ENCODE results near the gene CFAP161.

CFAP161 gene, protein sequence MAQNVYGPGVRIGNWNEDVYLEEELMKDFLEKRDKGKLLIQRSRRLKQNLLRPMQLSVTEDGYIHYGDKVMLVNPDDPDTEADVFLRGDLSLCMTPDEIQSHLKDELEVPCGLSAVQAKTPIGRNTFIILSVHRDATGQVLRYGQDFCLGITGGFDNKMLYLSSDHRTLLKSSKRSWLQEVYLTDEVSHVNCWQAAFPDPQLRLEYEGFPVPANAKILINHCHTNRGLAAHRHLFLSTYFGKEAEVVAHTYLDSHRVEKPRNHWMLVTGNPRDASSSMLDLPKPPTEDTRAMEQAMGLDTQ

DNA sequence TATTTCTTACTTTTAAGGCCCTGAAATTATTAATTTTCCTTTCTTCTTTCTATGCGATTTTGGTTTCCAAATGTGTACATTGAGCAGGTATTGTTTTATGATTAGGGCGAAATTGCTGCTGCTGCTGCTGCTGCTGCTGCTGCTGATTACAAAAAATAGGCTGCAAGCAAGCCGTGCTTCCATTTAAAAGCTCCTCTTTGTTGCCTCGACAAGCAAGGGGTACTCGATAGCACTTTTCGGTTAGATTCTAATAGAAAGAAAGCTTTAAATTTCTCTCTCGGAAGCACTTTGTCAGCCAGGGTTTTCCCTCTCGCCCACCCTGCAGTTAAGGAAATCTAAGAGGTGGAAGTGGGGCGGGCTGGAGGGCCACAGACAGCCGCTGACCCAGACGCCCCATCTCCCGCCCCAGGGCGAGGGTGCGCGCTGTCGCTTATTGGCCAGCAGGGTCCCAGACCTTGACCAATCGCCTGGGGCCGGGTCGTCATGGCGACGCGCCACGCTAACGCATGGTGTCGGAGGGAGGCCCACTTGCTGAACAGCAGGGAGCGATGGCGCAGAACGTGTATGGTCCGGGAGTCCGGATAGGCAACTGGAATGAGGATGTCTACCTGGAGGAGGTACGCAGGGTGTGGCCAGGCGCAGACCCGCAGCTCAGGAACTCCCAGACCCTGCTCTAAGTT is at the start of gene CFAP161:
Gene CFAP161 (plus strand): TSS at position 489 of the 680 bp plus-strand sequence. CDS start 60 bp downstream, at position 549.
- DNase-seq (ENCODE audit: low spot score), result no peak

DNA sequence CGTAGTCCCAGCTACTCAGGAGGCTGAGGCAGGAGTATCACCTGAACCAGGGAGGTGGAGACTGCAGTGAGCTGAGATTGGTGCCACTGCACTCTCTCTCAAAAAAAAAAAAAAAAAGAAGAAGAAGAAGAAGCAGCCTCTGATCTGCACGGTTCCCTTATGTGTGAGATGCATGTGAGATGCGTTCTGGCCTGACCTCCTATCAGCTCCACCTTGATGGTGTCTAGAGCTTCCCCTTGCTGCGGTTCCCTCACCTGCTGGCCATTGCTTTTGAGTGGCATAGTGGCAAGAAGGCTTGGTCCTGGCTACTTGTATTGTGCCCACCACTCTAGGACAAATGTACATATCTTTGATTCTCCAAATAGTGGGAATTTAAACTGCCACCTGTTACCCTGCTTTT is 49.4 kb upstream of the CFAP161 start:
- no peak for DNase-seq (ENCODE audit: low spot score)

DNA sequence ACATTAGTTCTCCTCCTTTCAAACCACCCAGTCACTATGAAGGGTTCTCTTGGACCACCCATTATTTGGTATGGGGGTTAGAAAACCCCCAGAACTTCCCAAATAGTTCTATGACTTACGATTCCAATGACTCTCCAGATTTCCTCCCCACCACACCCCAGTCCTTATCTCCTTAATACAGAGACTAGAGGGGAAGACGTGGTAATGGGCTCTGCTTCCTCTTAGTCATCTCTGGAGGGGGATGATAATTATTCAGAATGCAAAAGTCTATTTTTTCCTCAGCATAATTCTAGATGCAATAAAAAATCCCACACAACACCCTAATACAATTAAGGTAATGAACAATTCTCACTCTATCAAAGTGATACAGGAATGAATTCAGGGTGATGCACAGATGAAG is 48.9 kb upstream of the CFAP161 start:
- DNase-seq (ENCODE audit: low spot score), result no peak

DNA sequence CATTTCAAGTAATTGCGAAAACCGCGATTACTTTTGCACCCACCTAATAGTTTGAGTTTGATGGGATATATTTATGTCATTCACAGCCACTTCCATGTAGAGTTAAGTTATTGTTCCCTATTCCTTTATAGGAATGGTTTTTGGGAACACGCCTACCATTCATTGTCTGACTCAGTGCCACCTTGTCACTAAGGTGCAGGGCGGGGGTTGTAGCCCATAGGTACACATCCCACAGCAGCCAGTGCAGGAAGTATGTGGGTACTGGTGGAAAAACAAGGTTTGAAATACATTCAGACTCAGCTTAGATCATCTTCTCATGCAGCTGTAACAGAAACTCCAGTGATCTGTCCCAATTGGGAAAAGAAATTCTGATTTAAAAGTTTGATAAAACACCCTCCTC is 48.2 kb upstream of the CFAP161 start:
- DNase-seq (ENCODE audit: low spot score), result no peak

DNA sequence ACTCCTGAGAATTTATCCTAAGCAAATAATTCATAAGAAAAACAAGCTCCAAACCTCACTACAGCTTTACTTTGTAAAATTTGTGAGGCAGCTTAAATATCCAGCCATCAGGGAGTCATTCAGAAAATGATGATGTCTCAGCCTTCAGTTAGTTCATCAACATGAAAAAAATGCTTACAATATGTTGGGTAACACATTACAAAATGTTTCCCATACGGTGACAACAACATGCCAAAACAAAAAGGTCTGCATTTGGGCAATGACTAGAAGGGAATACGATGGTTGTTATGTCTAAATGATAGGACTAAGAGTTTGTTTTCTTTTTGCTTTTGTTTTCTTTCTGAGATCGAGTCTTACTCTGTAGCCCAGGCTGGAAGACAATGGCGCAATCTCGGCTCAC is 47.0 kb upstream of the CFAP161 start:
- no peak for DNase-seq (ENCODE audit: low spot score)

DNA sequence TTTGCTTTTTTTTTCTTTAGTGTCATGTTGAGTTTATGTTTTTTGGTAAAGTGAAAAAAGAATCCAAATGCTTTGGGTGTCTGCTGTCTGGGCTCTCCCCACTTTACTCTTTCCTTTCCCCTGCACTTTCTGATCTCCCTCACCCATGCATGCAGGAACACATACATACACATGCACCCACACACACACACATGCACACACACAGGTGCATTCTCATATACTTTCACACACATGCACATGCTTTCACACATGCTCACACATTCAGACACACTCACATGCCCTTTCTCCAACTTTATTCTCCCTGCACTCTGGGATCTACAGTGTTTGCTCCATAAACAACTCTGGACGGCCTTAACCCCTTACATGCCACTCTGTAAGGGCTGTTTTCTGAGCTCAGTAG is 46.4 kb upstream of the CFAP161 start:
- no peak for DNase-seq (ENCODE audit: low spot score)

DNA sequence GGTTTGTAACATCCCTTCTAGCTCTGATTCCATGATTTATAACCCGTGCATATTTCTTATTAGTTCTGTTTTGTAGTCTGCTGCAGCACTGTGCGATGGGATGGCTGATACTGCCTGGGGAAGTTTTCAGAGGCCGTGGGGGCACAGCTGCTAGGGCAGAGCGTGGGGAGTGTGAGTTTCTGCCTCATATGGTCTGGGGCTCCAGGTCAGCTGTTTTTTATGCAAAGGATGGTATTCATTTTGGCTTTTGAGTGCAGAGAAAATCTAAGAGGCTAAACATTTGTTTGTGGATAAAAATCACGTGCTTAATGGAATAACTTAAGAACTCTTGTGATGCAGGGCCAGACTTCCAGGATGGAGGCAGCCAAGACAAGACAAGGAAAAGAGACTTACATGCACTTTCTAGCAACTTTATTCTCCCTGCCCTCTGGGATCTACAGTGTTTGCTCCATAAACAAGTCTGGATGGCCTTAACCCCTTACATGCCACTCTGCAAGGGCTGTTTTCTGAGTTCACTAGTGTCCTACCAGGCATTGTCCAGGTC is 45.5 kb upstream of the CFAP161 start:
- DNase-seq (ENCODE audit: low spot score), result no peak

DNA sequence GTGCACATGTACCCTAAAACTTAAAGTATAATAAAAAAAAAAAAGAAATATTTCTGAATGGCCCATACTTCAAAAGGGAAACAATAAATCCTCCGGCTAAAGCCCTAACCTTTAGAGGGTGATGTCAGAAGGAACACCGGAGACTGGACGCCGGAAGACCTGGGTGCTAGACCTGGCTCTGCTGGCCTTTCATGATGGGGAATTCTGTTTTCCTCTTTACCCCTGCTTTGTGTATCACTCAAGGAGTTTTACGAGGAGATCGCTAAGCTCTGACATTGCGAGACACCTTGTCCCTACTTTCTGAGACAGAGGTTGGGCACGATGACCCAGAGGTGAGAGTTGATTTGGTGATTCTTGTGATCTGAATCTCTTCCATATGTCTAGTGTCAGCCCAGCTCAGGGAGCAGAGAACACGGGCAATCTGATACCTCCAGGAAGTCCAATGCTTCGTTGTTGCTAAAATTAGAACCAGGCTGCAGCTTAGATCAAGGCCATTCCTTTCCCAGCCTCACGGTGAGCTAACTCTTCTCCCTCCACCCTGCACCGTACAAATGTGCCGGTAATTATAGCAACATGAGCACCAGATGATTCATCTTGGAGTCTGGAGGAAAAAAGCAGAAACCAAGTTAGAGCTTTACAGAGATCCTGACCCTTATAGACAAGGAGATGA is 42.0 kb upstream of the CFAP161 start:
- peak; percentile 39 for DNase-seq (ENCODE audit: low spot score)

DNA sequence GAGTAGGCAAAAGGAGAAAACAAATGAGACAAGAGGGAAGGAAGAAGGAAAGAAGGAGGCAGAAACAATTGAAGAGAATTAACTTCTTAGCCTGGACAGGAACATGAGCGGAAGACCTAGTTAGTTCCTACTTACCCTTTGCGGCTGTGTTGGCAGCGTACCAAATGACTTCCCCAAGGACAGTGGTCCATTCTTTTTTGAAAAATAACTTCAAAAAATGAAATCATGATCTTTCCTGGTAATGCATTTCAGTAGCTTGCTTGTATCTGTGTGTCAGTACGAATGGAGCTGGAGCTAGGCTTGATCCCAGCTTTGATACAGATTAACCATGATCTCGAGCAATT is 41.5 kb upstream of the CFAP161 start:
- no peak for DNase-seq (ENCODE audit: low spot score)

DNA sequence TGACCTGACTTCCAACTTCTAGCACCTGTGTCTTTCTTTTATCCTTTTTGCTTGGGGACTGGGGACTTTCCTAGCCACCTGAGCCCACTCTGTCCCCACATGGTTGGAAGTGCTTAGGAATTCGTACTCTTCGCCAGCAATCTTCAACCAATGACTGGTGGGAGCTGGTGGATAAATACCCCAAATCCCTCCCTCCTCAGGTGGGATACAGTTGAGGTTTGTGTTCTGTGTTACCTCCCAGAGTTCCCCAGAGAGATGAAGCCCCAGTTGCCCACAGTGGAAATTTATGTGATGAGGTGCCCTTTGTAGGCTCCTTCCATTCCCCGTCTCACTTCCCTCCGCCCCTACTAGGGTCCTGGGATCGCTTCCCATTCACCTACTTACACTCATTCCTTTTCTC is 40.1 kb upstream of the CFAP161 start:
- no peak for DNase-seq (ENCODE audit: low spot score)

DNA sequence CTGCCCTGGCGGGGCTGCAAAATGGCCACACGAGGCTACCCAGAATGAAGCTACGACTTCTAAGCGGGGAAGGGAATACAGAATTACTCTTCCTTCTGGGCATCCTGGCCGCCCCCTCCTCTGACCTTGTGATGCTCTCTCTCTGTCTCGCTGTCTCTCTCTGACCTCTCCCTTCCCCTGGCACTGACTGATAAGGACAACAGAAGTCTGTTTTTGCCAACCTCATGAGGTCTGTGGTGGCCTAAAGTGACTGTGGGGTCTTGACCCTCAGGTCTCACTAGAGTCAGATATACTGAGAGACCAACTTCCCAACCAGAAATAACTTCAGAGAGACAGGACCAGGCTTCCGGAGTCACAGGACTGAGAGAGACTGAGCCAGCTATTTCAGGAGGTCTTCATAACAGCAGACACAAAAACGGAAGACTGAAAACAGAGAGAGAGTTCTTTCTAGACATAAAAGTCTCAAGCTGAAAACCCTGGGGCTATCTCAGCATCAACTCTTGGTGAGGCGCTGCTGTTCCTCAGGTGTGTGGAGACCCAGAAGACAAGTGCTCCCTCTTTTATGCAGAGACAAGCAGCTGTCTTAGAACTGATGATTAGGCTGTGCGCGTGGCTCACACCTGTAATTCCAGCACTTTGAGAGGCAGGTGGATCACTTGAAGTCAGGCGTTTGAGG is 38.2 kb upstream of the CFAP161 start:
- DNase-seq (ENCODE audit: low spot score), result no peak

DNA sequence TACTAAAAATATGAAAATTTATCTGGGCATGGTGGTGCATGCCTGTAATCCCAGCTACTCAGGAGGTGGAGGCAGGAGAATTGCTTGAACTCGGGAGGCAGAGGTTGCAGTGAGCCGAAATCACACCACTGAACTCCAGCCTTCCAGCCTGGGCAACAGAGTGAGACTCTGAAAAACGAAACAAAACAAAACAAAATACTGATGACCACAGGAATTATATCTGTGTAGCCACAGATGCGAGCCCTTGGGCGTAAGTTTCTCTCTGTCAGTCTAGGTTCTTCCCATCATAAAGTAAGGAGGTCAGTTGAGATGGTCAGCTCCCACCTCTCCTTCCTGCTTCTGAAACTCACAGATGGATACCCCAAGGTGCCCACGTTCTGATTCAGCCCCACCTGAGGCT is 37.7 kb upstream of the CFAP161 start:
- no peak for DNase-seq (ENCODE audit: low spot score)

DNA sequence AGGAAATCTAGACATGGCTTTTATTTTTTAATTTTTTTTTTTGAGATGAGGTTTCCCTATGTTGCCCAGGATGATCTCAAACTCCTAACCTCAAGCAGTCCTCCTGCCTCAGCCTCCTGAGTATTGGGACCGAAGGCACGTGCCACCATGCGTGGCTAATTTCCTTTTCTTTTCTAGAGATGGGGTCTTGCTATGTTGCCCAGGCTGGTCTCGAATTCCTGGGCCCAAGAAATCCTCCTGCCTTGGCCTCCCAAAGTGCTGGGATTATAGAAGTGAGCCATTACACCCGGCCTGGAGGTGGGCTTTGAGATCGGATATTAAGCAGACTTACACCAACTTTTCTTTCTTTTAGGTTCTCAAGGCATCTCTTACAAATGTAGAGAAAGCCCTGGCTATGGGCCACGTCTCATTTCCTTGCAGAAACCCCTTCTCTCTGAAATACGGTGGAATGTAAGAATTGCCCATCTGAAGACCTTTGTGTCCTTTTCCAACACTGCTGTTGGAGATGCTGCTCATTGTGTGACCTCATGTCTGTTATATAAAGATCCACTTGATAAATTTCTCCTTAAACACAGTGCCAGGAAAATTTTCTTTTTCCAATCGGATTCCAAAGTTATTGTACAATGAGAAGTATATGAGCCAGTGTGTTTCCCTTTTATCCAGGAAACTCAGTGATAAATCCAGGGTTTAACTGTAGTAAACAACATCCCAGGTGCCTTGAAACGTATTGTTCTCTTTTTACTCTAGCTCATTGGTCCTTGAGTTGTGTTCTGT is 36.8 kb upstream of the CFAP161 start:
- no peak for DNase-seq (ENCODE audit: low spot score)

DNA sequence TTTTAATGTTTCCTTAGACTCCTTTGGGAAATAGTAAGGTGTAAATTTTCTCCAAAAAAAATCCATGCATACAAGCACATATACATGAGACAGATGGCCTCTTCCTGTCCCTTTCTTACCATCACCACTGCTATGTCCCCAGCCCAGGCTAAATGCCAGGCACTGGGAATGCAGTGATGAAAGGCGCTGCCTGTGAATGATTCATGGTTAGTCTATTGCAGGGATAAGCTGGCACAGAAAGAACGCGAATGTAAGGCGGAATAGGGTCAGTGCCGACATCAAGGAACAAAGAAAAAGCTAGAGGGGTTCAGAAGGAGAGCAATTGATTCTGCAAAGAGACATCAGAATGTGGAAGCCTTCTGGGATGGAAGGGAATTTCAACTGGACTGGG is 36.2 kb upstream of the CFAP161 start:
- no peak for DNase-seq (ENCODE audit: low spot score)

DNA sequence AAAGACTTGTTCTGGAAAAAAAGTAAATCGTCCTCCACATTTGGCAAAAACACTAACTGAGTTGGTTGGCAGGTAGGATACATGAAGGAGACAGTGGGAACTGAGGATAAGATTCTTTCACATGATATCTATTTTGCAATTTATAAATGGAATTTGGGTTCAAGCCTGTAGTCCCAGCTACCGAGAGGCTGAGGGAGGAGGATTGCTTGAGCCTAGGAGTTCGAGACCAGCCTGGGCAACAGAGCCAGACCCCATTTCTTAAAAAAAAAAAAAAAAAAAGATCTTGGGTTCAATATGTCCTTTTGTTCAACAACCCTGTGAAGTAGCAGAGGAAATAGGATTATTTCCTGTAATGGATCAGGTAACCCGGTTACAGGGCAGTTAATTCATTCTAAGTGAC is 35.7 kb upstream of the CFAP161 start:
- no peak for DNase-seq (ENCODE audit: low spot score)

DNA sequence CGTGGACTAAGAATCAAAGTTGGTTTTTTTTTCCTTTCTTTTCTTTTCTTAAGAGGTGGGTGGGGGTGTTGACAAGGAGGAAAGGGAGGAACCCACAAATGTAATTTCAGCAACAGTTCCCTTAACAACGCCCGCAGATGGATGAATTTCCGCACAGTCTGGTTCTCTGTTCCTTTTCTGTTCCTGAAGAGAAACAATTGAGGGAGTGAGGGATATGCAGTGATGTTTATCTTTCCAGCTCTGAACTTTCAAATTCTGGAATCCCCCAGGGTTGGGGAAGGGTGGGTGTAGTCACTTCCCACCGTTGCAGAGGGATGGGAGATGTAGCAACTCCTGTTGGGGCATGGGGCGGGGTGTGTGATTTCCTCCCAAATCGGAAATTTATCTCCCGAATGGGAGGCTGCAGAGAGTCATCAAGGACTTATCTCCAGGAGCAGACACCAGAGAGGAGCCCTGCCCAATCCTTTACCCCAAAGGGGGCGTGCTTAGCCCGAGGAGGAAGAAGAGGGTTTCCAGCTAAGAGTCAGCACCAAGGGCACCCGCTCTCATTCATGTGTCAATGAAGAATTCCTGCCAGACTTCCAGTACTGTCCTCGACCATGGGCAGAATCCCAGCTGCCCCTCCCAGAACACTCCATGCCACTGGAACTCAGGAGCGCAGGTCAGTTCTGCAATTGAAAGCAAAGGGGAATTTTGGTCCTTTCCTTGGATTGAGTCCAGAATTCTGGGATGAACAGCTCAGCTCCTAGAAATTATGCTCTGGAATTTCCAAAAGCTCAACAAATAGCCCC is 35.0 kb upstream of the CFAP161 start:
- DNase-seq (ENCODE audit: low spot score), result no peak

DNA sequence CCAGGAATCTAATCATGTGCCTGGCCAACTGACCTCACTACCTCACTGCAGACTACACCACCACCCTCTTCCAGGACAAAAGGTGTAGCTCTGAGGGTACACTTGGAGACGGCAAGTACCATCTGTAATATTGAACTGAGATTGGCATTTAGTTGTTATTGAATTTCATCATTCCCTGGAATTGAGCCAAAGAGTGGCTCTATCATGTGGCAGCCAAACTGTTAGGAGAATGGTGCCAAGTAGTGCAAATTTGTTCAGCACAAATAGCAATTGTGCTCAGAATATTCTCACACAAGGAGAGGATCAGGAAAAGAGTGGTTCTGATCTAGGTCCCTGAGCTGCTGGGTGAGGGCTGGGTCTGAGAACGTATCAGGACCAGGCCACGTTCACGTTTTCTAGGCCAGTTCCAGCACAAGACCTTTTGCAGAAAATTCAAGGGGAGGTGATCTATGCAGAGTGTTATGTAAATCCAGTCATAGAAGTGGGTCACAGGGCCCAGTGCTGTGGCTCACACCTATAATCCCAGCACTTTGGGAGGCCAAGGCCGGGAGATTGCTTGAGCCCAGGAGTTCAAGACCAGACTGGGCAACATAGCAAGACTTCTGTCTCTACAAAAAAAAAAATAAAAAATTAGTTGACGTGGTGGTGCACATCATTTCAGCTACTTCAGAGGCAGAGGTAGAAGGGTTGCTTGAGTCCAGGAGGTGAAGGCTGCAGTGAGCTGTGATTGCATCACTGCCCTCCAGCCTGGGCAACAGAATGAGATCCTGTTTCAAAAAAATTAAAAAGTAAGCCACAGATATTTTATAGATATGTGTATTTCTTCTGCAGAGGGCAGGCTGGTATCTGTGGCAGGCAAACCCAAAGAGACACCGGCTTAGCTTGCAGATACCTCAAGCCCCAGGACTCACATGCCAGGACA is 31.9 kb upstream of the CFAP161 start:
- no peak for DNase-seq (ENCODE audit: low spot score)

DNA sequence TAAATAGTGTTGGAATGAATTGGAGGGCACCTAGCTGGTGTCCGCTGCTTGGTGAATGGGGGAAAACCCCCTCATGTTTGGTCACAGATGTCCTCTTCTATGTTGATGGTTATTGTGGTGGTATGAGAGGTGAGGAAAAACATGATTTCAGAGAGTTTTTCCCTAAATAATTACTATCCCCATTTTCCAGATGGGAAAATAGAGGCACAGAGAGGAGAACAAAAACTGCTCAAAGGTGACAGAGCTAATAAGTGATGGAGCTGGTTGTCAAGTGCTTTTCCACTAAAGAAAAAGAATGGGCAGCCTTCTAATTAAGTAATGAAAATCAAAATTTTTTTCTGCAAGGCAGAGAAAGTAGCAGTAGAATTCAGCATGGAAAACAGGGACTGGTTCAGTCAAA is 30.2 kb upstream of the CFAP161 start:
- no peak for DNase-seq (ENCODE audit: low spot score)

DNA sequence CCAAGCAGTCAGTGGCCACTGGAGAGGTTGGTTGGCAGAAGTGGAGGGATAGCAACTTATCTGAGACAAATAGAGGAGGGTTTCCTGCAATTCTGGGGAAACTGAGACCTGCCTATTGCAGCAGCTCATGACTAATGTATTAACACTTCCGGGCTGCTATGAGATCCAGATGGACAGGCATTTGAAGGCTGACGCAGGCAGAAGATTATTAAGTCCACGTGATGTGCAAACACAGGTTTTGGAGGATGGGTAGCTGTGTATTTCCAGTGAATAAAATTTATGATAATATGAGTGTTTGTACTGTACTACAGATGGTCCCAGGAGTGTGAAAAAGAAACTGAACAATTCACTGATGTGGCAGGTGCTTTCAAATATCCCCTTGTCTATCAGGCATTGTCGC is 28.5 kb upstream of the CFAP161 start:
- DNase-seq (ENCODE audit: low spot score), result no peak

DNA sequence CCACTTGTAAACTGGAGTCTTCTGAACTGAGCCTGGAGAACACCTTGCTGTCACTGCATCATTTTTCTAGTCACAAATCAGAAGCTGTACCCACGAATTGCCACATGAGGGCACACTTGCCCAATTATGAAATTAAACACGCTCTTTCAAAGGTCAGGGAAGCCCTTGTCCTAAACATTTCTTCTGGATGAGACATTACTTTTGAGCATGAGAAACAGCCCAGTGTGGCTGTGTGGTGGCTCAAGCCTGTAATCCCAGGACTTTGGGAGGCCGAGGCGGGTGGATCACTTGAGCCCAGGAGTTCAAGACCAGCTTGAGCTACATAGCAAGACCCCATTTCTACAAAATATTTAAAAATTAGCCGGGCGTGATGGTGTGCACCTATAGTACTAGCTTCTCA is 27.5 kb upstream of the CFAP161 start:
- DNase-seq (ENCODE audit: low spot score), result peak; percentile 79
